K562 (cell line): ENCODE data around the gene RHO. TPM values are rescaled to one million over a fixed set of nuclear protein-coding genes. Genes with fewer than 3 reads are reported as not detected.

Experiments
- CAMTA2 ChIP-seq: fragments of 250-450 bp; sonication (Bioruptor Pico); conservative IDR thresholded peaks from 2 replicates; pipeline ENCODE4 v1.5.1; 2022
- CC2D1A ChIP-seq: fragments of 450-650 bp; IDR thresholded peaks from 2 replicates; pipeline ENCODE4 v1.6.1; 2017; ENCODE audit warnings: mild to moderate bottlenecking
- CREBBP ChIP-seq: IDR thresholded peaks from one replicate; pipeline ENCODE4 v1.6.1; 2012; ENCODE audit warnings: low read depth, mild to moderate bottlenecking, control low read depth, inconsistent platforms, low read length
- DDX20 ChIP-seq: fragments of 450-650 bp; IDR thresholded peaks from 2 replicates; pipeline ENCODE4 v1.6.1; 2016; ENCODE audit warnings: missing genetic modification characterization, low read depth, mild to moderate bottlenecking, missing compliant biosample characterization, moderate library complexity
- E2F5 ChIP-seq: sonication (generic); formaldehyde crosslinking; IDR thresholded peaks from 2 replicates; pipeline ENCODE4 v1.8.0; 2022; ENCODE audit warnings: mild to moderate bottlenecking, missing genetic modification reagents
- EGR1 ChIP-seq: fragments of 450-650 bp; conservative IDR thresholded peaks from 2 replicates; pipeline ENCODE4 v1.6.1; 2017; ENCODE audit warnings: mild to moderate bottlenecking
- ETV6 ChIP-seq, 3 experiments: fragments of 150-350 bp in 1 of 3; sonication (generic) in 1 of 3; formaldehyde crosslinking in 1 of 3; IDR thresholded peaks; 2 replicates each; pipeline versions ENCODE4 v1.6.1 to v1.8.0; 2014 to 2022; ENCODE audit warnings: borderline replicate concordance in 2 of 3, low read depth in 2 of 3, antibody characterized with exemption in 1 of 3, low read length in 1 of 3, mild to moderate bottlenecking in 1 of 3, missing genetic modification reagents in 1 of 3
- HCFC1 ChIP-seq: IDR thresholded peaks from 2 replicates; pipeline ENCODE4 v1.6.1; 2012; ENCODE audit warnings: low read depth, low read length, improper control_type of control experiment
- L3MBTL2 ChIP-seq: fragments of 450-650 bp; IDR thresholded peaks from 2 replicates; pipeline ENCODE4 v1.6.1; 2016; ENCODE audit warnings: mild to moderate bottlenecking, moderate library complexity
- MITF ChIP-seq: IDR thresholded peaks from 2 replicates; pipeline ENCODE4 v1.6.1; 2014; ENCODE audit warnings: antibody characterized with exemption
- NCOA2 ChIP-seq, 2 experiments: fragments of 450-650 bp; IDR thresholded peaks; 2 replicates each; pipeline ENCODE4 v1.6.1; 2018; ENCODE audit warnings: mild to moderate bottlenecking in 2 of 2, moderate library complexity in 1 of 2; ENCODE audit not compliant: partially characterized antibody in 2 of 2
- NFE2 ChIP-seq: IDR thresholded peaks from 2 replicates; pipeline ENCODE4 v1.6.1; 2014; ENCODE audit warnings: antibody characterized with exemption, low read depth
- PHF21A ChIP-seq: fragments of 450-650 bp; IDR thresholded peaks from 2 replicates; pipeline ENCODE4 v1.6.1; 2017; ENCODE audit warnings: low read depth, borderline replicate concordance
- PKNOX1 ChIP-seq: fragments of 450-650 bp; IDR thresholded peaks from 2 replicates; pipeline ENCODE4 v1.6.1; 2016
- PYGO2 ChIP-seq: fragments of 450-650 bp; IDR thresholded peaks from 2 replicates; pipeline ENCODE4 v1.6.1; 2016; ENCODE audit warnings: mild to moderate bottlenecking, missing genetic modification characterization, moderate library complexity, missing compliant biosample characterization
- SETDB1 ChIP-seq: IDR thresholded peaks from one replicate; pipeline ENCODE4 v1.6.1; 2012; ENCODE audit warnings: low read length, control low read depth, inconsistent platforms
- SMC3 ChIP-seq: conservative IDR thresholded peaks from 2 replicates; pipeline ENCODE4 v1.6.1; 2011; ENCODE audit warnings: low read depth, low read length, improper control_type of control experiment; ENCODE audit not compliant: insufficient read depth
- TAF15 ChIP-seq: fragments of 200-400 bp; formaldehyde crosslinking; IDR thresholded peaks from 2 replicates; pipeline ENCODE4 v1.6.1; 2017; ENCODE audit warnings: mild to moderate bottlenecking, low read depth, low read length, moderate library complexity
- TBL1XR1 ChIP-seq, 2 experiments: IDR thresholded peaks; 2 replicates each; pipeline ENCODE4 v1.6.1; 2012; ENCODE audit warnings: improper control_type of control experiment in 2 of 2, low read length in 2 of 2, mild to moderate bottlenecking in 1 of 2
- TEAD4 ChIP-seq, 2 experiments: sonication (generic) in 1 of 2; formaldehyde crosslinking in 1 of 2; IDR thresholded peaks; 2 replicates each; pipeline versions ENCODE4 v1.6.1 to v1.8.0; 2012 to 2022; ENCODE audit warnings: borderline replicate concordance in 1 of 2, inconsistent platforms in 1 of 2, low read length in 1 of 2, mild to moderate bottlenecking in 1 of 2, missing genetic modification reagents in 1 of 2
- TOE1 ChIP-seq, 2 experiments: fragments of 450-650 bp in 1 of 2; sonication (generic) in 1 of 2; formaldehyde crosslinking in 1 of 2; IDR thresholded peaks; 2 replicates each; pipeline versions ENCODE4 v1.7.1 to v1.8.0; 2016 to 2022; ENCODE audit warnings: borderline replicate concordance in 2 of 2, mild to moderate bottlenecking in 2 of 2, antibody characterized with exemption in 1 of 2, inconsistent platforms in 1 of 2, low read depth in 1 of 2, missing genetic modification reagents in 1 of 2, moderate library complexity in 1 of 2
- ZFX ChIP-seq: sonication (generic); formaldehyde crosslinking; IDR thresholded peaks from 2 replicates; pipeline ENCODE4 v1.8.0; 2022; ENCODE audit warnings: mild to moderate bottlenecking, missing genetic modification reagents, moderate library complexity
- polyA plus RNA-seq, 8 experiments: library from polyadenylated mRNA; depleted of rRNA in 4 of 8; stranded (reverse) in 5 of 8; unstranded in 3 of 8; fragments of >200 nt; fragmentation: Nextera tagmentation in 2 of 8; fragmentation: Illumina TruSeq in 1 of 8; extraction: Ambion mirVana in 2 of 8; extraction: Trizol in 1 of 8; gene quantifications; 2 replicates each; pipeline versions ENCODE4 v1.2.1 to v1.2.3, GENCODE V29; 2011 to 2014; ENCODE audit warnings: inconsistent platforms in 1 of 8, missing spikeins in 1 of 8
- total RNA-seq, 7 experiments: library from RNA; depleted of rRNA in 6 of 7; stranded (reverse); fragments of >200 nt in 6 of 7; fragmentation: Illumina TruSeq in 2 of 7; extraction: Trizol in 2 of 7; gene quantifications; 2 replicates each; pipeline versions ENCODE4 v1.2.1 to v1.2.3, GENCODE V29; 2011 to 2021; ENCODE audit warnings: low replicate concordance in 1 of 7

Gene RHO
- total and polyA plus RNA-seq, 9 of the 15 experiments (the other 6 are each of a cell fraction or from before 2014, with no cell fraction given) = not detected

- TF ChIP-seq EGR1 (no peak), HCFC1 (no peak), MITF (peak; percentile 84; the same call in 1 of the 2 replicates), PHF21A (peak; percentile 52; the same call in 1 of the 2 replicates), TAF15 (no peak), TEAD4 (IDR thresholded peaks at IDR 0.05; ENCODE audit: low read length) (0 out of 2 replicates have a peak, but pooled peaks have one; percentile 11), TEAD4 (CRISPR knock-in tag; IDR thresholded peaks at IDR 0.05; ENCODE audit: borderline replicate concordance) (no peak), SMC3 (peak; percentile 84), ZFX (CRISPR knock-in tag) (peak; percentile 39; the same call in 1 of the 2 replicates), SETDB1 (no peak), CC2D1A (peak; percentile 64; the same call in 1 of the 2 replicates), CREBBP (no peak), ETV6 (IDR thresholded peaks at IDR 0.05; ENCODE audit: borderline replicate concordance in 1 of 2, low read depth in 2 of 2, low read length in 1 of 2) (no peak), ETV6 (CRISPR knock-in tag; IDR thresholded peaks at IDR 0.05; ENCODE audit: borderline replicate concordance) (no peak), PYGO2 (tag) (no peak), E2F5 (CRISPR knock-in tag) (no peak), NCOA2 (IDR thresholded peaks at IDR 0.05; ENCODE audit: partially characterized antibody in 2 of 2) (no peak), TOE1 (IDR thresholded peaks at IDR 0.05; ENCODE audit: borderline replicate concordance) (peak; percentile 75; the same call in 1 of the 2 replicates), TOE1 (CRISPR knock-in tag; IDR thresholded peaks at IDR 0.05; ENCODE audit: borderline replicate concordance, low read depth) (no peak), CAMTA2 (CRISPR knock-in tag) (no peak), PKNOX1 (peak; percentile 20; the same call in 1 of the 2 replicates), TBL1XR1 (IDR thresholded peaks at IDR 0.05; ENCODE audit: low read length in 2 of 2) (no peak), DDX20 (tag) (no peak), L3MBTL2 (peak; percentile 53; the same call in 1 of the 2 replicates), NFE2 (peak; percentile 78)
Measured at GRCh38 chr3:129490273-129490675, 38.2 kb upstream of the RHO start (continued).
